ENCODE measurements around the gene ZNF614.
"Not testable (repeated sequence)": the region's sequence is repeated elsewhere in the genome, so short reads cannot be mapped to it uniquely, and the experiment has no call there.

The ZNF614 gene

DNA sequence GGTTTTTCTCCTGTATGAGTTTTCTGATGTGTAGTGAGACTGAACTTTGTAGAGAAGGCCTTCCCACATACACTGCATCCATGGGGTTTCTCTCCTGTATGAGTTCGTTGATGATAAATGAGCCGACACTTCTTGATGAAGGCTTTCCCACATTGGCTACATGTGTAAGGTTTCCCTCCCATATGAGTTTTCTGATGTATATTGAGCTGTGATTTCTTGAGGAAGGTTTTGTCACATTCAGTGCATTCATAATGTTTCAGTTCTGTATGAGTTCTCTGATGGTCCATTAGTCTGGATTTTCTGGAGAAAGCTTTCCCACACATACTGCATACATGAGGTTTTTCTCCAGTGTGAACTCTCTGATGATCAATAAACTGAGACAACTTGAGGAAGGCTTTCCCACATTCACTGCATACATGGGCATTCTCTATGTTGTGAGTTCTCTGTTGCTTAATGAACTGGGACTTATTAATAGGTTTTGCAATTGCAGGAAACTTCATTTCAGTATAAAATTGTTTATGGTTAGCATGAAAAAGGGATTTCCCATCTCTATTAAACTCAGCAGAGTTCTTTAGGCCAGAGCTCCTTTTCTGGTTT is 34.0 kb downstream of the ZNF614 start:
- no peak for TF ChIP-seq EZH2phosphoT487 (IDR thresholded peaks at IDR 0.05; ENCODE audit: low read depth)
- TF ChIP-seq, protein P1, sequence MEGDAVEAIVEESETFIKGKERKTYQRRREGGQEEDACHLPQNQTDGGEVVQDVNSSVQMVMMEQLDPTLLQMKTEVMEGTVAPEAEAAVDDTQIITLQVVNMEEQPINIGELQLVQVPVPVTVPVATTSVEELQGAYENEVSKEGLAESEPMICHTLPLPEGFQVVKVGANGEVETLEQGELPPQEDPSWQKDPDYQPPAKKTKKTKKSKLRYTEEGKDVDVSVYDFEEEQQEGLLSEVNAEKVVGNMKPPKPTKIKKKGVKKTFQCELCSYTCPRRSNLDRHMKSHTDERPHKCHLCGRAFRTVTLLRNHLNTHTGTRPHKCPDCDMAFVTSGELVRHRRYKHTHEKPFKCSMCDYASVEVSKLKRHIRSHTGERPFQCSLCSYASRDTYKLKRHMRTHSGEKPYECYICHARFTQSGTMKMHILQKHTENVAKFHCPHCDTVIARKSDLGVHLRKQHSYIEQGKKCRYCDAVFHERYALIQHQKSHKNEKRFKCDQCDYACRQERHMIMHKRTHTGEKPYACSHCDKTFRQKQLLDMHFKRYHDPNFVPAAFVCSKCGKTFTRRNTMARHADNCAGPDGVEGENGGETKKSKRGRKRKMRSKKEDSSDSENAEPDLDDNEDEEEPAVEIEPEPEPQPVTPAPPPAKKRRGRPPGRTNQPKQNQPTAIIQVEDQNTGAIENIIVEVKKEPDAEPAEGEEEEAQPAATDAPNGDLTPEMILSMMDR (IDR thresholded peaks at IDR 0.05; ENCODE audit: low read depth, low read length), result no peak

DNA sequence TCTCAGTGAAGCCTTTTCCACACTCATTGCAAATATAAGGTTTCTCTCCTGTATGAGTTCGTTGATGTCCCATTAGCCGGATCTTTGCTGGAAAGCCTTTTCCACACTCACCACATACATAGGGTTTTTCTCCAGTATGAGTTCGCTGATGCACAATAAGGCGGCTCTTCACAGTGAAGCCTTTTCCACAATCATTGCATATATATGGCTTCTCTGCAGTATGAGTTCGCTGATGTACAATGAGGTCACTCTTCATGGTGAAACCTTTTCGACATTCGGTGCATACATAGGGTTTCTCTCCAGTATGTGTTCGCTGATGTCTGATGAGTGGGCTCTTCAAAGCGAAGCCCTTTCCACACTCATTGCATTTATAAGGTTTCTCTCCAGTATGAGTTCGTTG is 34.8 kb downstream of the ZNF614 start:
- Histone ChIP-seq H3K4me1 (ENCODE audit: low read length) (no peaks in the 10 kb centered on the region), H2AFZ (ENCODE audit: low read depth, low read length) (no peak overlapping the region), H3K79me2 (ENCODE audit: low read length) (no peaks in the 10 kb centered on the region), H3K4me3 (ENCODE audit: low read length) (no peak overlapping the region), H3K9me3 (ENCODE audit: insufficient read depth, low read length) (peaks cover 68% of the 10 kb centered on the region), H3K4me2 (ENCODE audit: low read length) (no peak overlapping the region), H3K27me3 (ENCODE audit: low read depth, low read length) (no peaks in the 10 kb centered on the region), H3K9ac (ENCODE audit: low read length) (no peak overlapping the region), H3K27ac (ENCODE audit: low read length) (no peak overlapping the region), H4K20me1 (ENCODE audit: insufficient read depth, low read length) (no peaks in the 10 kb centered on the region), H3K36me3 (replicated peaks; ENCODE audit: low read depth, low read length) (peaks cover 66% of the 10 kb centered on the region)
- no peak for TF ChIP-seq EZH2phosphoT487 (IDR thresholded peaks at IDR 0.05; ENCODE audit: low read depth)
- TF ChIP-seq, protein P1 (IDR thresholded peaks at IDR 0.05; ENCODE audit: low read depth, low read length), result no peak

More for the DNA sequence above, 34.0 kb downstream of the ZNF614 start:
- Histone ChIP-seq H3K27me3 (ENCODE audit: low read depth, low read length) (no peaks in the 10 kb centered on the region), H3K9me3 (ENCODE audit: insufficient read depth, low read length) (peaks cover 64% of the 10 kb centered on the region), H3K4me2 (ENCODE audit: low read length) (no peak overlapping the region), H3K9ac (ENCODE audit: low read length) (no peak overlapping the region), H3K79me2 (ENCODE audit: low read length) (no peaks in the 10 kb centered on the region), H3K27ac (ENCODE audit: low read length) (no peak overlapping the region), H3K4me3 (ENCODE audit: low read length) (no peak overlapping the region), H3K4me1 (ENCODE audit: low read length) (no peaks in the 10 kb centered on the region), H3K36me3 (replicated peaks; ENCODE audit: low read depth, low read length) (peaks cover 74% of the 10 kb centered on the region), H4K20me1 (ENCODE audit: insufficient read depth, low read length) (no peaks in the 10 kb centered on the region), H2AFZ (ENCODE audit: low read depth, low read length) (no peak overlapping the region)

DNA sequence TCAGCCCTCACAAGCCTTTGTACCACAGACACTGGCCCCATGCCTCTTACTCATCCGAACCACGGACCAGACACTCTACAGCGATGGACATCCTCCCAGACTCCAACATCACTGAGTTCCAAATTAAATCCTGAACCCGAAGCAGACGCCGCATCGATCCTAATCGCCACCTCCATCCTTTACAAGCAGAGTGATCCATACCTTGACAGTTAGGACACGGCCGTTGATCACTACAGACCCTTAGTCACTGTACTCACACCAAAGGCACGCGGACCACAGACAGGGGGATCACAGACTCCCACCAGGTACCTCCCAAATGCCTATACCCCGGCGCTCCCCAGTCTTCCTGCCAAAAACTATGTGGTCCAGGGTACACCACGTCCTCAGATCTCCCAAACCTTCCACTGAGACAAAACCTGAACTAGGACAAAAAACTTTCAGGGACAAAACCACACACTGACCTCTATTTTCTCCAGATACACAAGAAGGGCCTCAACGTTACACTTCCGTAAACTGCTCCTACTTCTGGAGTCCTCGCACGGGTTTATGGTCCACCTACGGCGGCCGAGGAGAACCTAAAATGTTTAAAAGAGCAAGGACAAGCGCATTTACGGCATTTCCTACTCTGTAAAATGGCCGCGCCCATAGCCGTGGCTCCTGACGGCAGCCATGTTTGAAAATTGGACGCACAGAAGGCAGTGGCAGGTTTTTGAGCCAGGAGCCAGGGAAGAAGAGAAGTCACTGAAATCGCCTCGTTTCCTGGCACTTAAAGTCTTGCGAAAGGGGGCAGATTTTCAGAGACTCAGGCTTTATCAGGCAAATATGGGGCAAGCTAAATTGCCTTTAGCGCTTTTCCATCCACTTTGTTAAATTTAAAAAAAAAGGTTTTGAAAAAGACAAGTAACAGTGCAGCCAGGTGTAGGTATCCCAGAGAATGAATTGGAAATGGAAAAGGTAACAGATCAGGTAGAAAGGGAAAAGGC is 41.6 kb downstream of the ZNF614 start, which contains the start of gene ZNF350:
ZNF350 (minus strand) TSS at position 532 of the 983 bp plus-strand sequence. CDS start 12,480 bp downstream, outside the sequence.
- Histone ChIP-seq H3K27ac (ENCODE audit: low read length) (no peak within 1 kb of the TSS), H3K79me2 (ENCODE audit: low read length) (no peaks in the 10 kb centered on the region), H3K4me2 (ENCODE audit: low read length) (no peak within 1 kb of the TSS), H3K9me3 (ENCODE audit: insufficient read depth, low read length) (peaks cover 31% of the 10 kb centered on the region), H4K20me1 (ENCODE audit: insufficient read depth, low read length) (no peaks in the 10 kb centered on the region), H2AFZ (ENCODE audit: low read depth, low read length) (no peak within 1 kb of the TSS), H3K4me1 (ENCODE audit: low read length) (no peaks in the 10 kb centered on the region), H3K9ac (ENCODE audit: low read length) (no peak within 1 kb of the TSS), H3K36me3 (replicated peaks; ENCODE audit: low read depth, low read length) (peaks cover 4% of the 10 kb centered on the region), H3K4me3 (ENCODE audit: low read length) (no peak within 1 kb of the TSS), H3K27me3 (ENCODE audit: low read depth, low read length) (no peaks in the 10 kb centered on the region)
- TF ChIP-seq, protein P1 (IDR thresholded peaks at IDR 0.05; ENCODE audit: low read depth, low read length), result no peak
- no peak for TF ChIP-seq EZH2phosphoT487 (IDR thresholded peaks at IDR 0.05; ENCODE audit: low read depth)

DNA sequence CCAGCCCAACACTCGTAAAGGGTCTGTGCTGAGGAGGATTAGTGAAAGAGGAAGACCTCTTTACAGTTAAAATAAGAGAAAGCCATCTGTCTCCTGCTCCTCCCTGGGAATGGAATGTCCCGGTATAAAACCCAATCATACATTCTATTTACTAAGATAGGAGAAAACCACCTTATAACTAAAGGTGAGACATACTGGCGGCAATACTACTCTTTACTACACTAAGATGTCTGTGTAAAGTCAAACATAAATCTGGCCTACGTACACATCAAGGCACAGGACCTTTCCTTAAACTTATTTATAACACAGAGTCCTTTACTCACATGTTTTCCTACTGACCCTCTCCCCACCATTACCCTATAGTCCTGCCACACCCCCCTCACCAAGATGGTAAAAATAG is 44.8 kb downstream of the ZNF614 start:
- Histone ChIP-seq H3K9me3 (ENCODE audit: insufficient read depth, low read length) (peaks cover 26% of the 10 kb centered on the region), H3K9ac (ENCODE audit: low read length) (no peak overlapping the region), H3K4me2 (ENCODE audit: low read length) (no peak overlapping the region), H3K27me3 (ENCODE audit: low read depth, low read length) (no peaks in the 10 kb centered on the region), H3K27ac (ENCODE audit: low read length) (no peak overlapping the region), H3K79me2 (ENCODE audit: low read length) (no peaks in the 10 kb centered on the region), H4K20me1 (ENCODE audit: insufficient read depth, low read length) (no peaks in the 10 kb centered on the region), H3K36me3 (replicated peaks; ENCODE audit: low read depth, low read length) (no peaks in the 10 kb centered on the region), H3K4me1 (ENCODE audit: low read length) (no peaks in the 10 kb centered on the region), H2AFZ (ENCODE audit: low read depth, low read length) (no peak overlapping the region), H3K4me3 (ENCODE audit: low read length) (no peak overlapping the region)
- TF ChIP-seq, protein P1 (IDR thresholded peaks at IDR 0.05; ENCODE audit: low read depth, low read length), result no peak
- TF ChIP-seq EZH2phosphoT487 (IDR thresholded peaks at IDR 0.05; ENCODE audit: low read depth), result no peak

DNA sequence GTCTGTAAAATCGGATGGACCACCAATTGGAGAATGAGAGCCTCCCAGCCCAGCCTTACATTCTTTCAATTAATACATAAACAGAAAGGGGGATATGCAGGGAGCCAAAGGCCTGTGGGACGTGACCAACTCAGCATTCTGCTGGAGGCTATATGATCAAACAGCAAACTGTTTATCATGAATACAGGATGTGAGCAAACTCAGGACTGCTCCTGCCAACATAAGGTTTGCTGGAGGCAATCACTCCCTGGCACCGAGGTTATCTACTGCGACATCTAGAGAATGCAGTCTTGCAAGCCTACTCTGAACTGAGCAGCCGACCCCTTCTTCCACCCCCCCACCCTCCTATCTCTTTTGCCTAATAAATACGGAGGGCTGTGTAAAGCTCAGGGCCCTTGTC is 47.3 kb downstream of the ZNF614 start:
- H3K79me2 ChIP-seq (ENCODE audit: low read length); H3K4me2 ChIP-seq (ENCODE audit: low read length); H3K27ac ChIP-seq (ENCODE audit: low read length); H2AFZ ChIP-seq (ENCODE audit: low read depth, low read length); H3K4me1 ChIP-seq (ENCODE audit: low read length); H3K36me3 ChIP-seq (replicated peaks; ENCODE audit: low read depth, low read length); H4K20me1 ChIP-seq (ENCODE audit: insufficient read depth, low read length); H3K27me3 ChIP-seq (ENCODE audit: low read depth, low read length); H3K4me3 ChIP-seq (ENCODE audit: low read length); H3K9ac ChIP-seq (ENCODE audit: low read length): not testable (repeated sequence)
- H3K9me3 ChIP-seq (ENCODE audit: insufficient read depth, low read length), result peaks cover 13% of the 10 kb centered on the region
